ENCODE measurements around the gene MMAA.
"Not testable (repeated sequence)": the region's sequence is repeated elsewhere in the genome, so short reads cannot be mapped to it uniquely, and the experiment has no call there.

Gene MMAA

GRCh38 chr4:145618932-145619638, at the start of gene MMAA:
TSS of gene MMAA (plus strand) at chr4:145619385. CDS start at chr4:145639140, 19,755 bp downstream.
- peak; percentile 98 for DNase-seq (ENCODE audit: low spot score)
- in situ Hi-C loops (cut with MboI; ENCODE audit: low sequenced_read_pairs, unreplicated experiment) = no loop called here
- TF ChIP-seq CTCF (IDR thresholded peaks at IDR 0.05; ENCODE audit: borderline replicate concordance, control extremely low read depth, extremely low read depth, insufficient read depth, missing control alignments) = peak; percentile 58

- in situ Hi-C loops (cut with MboI; ENCODE audit: low sequenced_read_pairs, unreplicated experiment) = loop anchor here (25.0 kb wide), 1 partner anchor 337 kb away; no protein-coding TSS in a partner anchor
- not testable (repeated sequence) for DNase-seq (ENCODE audit: low spot score)
Measured at GRCh38 chr4:145574546-145574945, 44.6 kb upstream of the MMAA start.

GRCh38 chr4:145580906-145581305, 38.3 kb upstream of the MMAA start:
- in situ Hi-C loops (cut with MboI; ENCODE audit: low sequenced_read_pairs, unreplicated experiment) = loop anchor here (25.0 kb wide), 1 partner anchor 1394 kb away; no protein-coding TSS in a partner anchor
- no peak for DNase-seq (ENCODE audit: low spot score)
- no peak for TF ChIP-seq CTCF (IDR thresholded peaks at IDR 0.05; ENCODE audit: borderline replicate concordance, control extremely low read depth, extremely low read depth, insufficient read depth, missing control alignments)

GRCh38 chr4:145583191-145584055, 35.8 kb upstream of the MMAA start:
- in situ Hi-C loops (cut with MboI; ENCODE audit: low sequenced_read_pairs, unreplicated experiment) = loop anchor here (25.0 kb wide), 1 partner anchor 1396 kb away; no protein-coding TSS in a partner anchor

GRCh38 chr4:145587088-145587754, 32.0 kb upstream of the MMAA start:
- in situ Hi-C loops (cut with MboI; ENCODE audit: low sequenced_read_pairs, unreplicated experiment) = loop anchor here (25.0 kb wide), 1 partner anchor 1400 kb away; no protein-coding TSS in a partner anchor
- TF ChIP-seq CTCF (IDR thresholded peaks at IDR 0.05; ENCODE audit: borderline replicate concordance, control extremely low read depth, extremely low read depth, insufficient read depth, missing control alignments) = no peak
- no peak for DNase-seq (ENCODE audit: low spot score)

More at GRCh38 chr4:145583191-145584055, 35.8 kb upstream of the MMAA start:
- no peak for DNase-seq (ENCODE audit: low spot score)
- TF ChIP-seq CTCF (IDR thresholded peaks at IDR 0.05; ENCODE audit: borderline replicate concordance, control extremely low read depth, extremely low read depth, insufficient read depth, missing control alignments) = no peak

GRCh38 chr4:145589381-145589780, 29.8 kb upstream of the MMAA start:
- in situ Hi-C loops (cut with MboI; ENCODE audit: low sequenced_read_pairs, unreplicated experiment) = loop anchor here (25.0 kb wide), 1 partner anchor 1402 kb away; no protein-coding TSS in a partner anchor
- DNase-seq (ENCODE audit: low spot score) = not testable (repeated sequence)

- no peak for TF ChIP-seq CTCF (IDR thresholded peaks at IDR 0.05; ENCODE audit: borderline replicate concordance, control extremely low read depth, extremely low read depth, insufficient read depth, missing control alignments)
- DNase-seq (ENCODE audit: low spot score) = no peak
- in situ Hi-C loops (cut with MboI; ENCODE audit: low sequenced_read_pairs, unreplicated experiment) = loop anchor here (25.0 kb wide), 1 partner anchor 1403 kb away; no protein-coding TSS in a partner anchor
Measured at GRCh38 chr4:145589916-145590702, 29.1 kb upstream of the MMAA start.
